Raji (cell line): ENCODE data around the gene RIBC2.

ENCODE experiments used
- POLR2A ChIP-seq: IDR thresholded peaks from 2 replicates; pipeline ENCODE4 v1.6.1; 2011; ENCODE audit warnings: low read depth, low read length, control low read depth; ENCODE audit not compliant: insufficient read depth

The RIBC2 gene

GRCh38 chr22:45455621-45456020 lies 42.1 kb downstream of the RIBC2 start:
- no peak for TF ChIP-seq POLR2A

GRCh38 chr22:45456811-45457210 lies 43.3 kb downstream of the RIBC2 start:
- no peak for TF ChIP-seq POLR2A

GRCh38 chr22:45458532-45458931 lies 45.0 kb downstream of the RIBC2 start:
- no peak for TF ChIP-seq POLR2A

GRCh38 chr22:45459235-45459634 lies 45.7 kb downstream of the RIBC2 start:
- no peak for TF ChIP-seq POLR2A

- TF ChIP-seq POLR2A, result no peak
Measured at GRCh38 chr22:45460288-45461109, 47.0 kb downstream of the RIBC2 start.

- TF ChIP-seq POLR2A, result no peak
Measured at GRCh38 chr22:45462034-45462655, 48.7 kb downstream of the RIBC2 start.

GRCh38 chr22:45465633-45466032 lies 52.1 kb downstream of the RIBC2 start:
- TF ChIP-seq POLR2A, result no peak

GRCh38 chr22:45468872-45469271 lies 55.4 kb downstream of the RIBC2 start:
- no peak for TF ChIP-seq POLR2A

- no peak for TF ChIP-seq POLR2A
Measured at GRCh38 chr22:45469281-45470073, 56.0 kb downstream of the RIBC2 start.

GRCh38 chr22:45470871-45471270 lies 57.4 kb downstream of the RIBC2 start:
- no peak for TF ChIP-seq POLR2A

- no peak for TF ChIP-seq POLR2A
Measured at GRCh38 chr22:45472426-45472825, 58.9 kb downstream of the RIBC2 start.

GRCh38 chr22:45473626-45474237 lies 60.2 kb downstream of the RIBC2 start:
- no peak for TF ChIP-seq POLR2A

- TF ChIP-seq POLR2A, result no peak
Measured at GRCh38 chr22:45475063-45475747, 61.7 kb downstream of the RIBC2 start.

GRCh38 chr22:45475851-45476514 lies 62.5 kb downstream of the RIBC2 start:
- no peak for TF ChIP-seq POLR2A
